Measurements from ENCODE around the gene MACO1.
"Not testable (repeated sequence)": the region's sequence is repeated elsewhere in the genome, so short reads cannot be mapped to it uniquely, and the experiment has no call there.

MACO1 gene, protein sequence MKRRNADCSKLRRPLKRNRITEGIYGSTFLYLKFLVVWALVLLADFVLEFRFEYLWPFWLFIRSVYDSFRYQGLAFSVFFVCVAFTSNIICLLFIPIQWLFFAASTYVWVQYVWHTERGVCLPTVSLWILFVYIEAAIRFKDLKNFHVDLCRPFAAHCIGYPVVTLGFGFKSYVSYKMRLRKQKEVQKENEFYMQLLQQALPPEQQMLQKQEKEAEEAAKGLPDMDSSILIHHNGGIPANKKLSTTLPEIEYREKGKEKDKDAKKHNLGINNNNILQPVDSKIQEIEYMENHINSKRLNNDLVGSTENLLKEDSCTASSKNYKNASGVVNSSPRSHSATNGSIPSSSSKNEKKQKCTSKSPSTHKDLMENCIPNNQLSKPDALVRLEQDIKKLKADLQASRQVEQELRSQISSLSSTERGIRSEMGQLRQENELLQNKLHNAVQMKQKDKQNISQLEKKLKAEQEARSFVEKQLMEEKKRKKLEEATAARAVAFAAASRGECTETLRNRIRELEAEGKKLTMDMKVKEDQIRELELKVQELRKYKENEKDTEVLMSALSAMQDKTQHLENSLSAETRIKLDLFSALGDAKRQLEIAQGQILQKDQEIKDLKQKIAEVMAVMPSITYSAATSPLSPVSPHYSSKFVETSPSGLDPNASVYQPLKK

DNA sequence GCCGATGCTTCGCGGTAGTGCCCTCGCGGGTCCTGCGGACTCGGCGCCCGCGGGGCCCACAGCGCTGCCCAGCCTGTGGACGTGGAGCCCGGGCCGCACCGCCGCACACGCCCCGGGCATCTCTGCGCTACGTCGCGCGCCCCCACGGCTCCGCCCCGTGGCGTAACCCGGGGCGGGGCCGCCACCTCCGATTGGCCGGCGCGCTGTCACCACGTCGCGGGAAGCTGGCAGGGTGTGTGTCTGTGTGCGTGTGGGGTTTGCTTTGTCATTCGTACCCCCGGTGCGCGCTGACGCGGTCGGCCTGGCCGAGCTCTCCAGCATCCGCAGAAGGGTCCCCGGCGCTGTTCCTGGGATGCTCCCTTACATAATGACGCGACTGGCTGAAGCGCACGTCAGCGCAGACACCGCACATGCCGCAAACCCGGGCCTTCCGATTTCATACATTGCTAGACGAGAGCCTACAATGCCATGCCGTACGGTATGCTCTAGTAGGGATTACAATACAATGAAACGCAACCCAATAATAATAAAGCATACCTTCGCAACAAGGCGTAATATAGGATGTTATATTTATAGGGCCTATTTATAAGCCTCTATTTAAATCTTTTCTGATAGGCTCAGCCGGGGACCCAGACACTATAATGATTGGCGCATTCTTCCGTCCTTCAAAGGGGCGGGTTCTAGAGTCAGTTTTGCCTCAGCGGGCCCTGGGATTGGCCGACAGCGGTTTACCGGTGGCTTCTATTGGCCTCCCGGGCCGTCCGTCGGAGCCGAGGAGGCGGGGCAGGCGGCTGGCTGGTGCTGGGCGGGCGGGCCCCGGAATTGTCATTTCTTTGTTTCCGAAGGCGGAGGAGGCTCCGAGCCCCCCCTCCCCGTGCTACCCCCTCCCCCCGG is at the start of gene MACO1:
MACO1 (plus strand) TSS at position 825 of the 894 bp plus-strand sequence. CDS start 202 bp downstream, outside the sequence.
- DNase-seq (ENCODE audit: low spot score) = peak; percentile 97

DNA sequence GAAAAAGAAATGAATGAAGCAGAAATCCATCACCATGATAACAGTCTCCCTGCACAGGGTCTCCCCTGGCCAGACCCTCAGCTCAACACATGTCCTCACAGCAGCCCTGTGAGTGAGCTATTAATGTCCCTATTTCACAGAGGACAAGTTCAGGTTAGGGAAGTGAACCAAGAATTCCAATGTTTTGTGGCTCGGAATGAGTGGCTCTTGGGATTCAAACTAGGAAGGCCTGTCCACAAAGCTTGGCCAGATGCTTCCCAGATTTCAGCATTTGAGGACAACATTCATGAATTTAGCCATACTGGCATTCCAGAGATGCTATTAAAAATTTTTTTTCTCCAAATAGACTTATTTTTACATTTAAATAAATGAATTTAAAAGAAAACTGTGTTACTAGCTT is 48.2 kb upstream of the MACO1 start:
- DNase-seq (ENCODE audit: low spot score) = not testable (repeated sequence)

DNA sequence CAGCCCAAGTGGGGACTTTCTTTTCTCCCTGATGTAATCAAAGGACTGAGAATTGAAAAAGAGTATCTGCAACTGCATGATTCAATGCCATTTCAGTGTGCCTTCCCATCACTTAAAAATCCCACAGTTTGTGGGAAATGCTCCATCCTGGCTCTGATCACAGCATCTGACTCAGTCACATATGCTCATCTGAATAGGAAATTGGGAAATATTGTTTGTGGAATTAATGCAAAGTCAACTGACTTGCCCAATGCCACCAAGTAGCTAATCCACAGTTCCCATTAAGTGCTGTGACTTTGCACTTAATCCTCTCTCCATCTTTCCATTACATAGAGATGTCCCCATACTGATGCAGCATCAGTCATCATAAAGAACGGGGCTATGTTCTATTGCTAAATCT is 47.6 kb upstream of the MACO1 start:
- not testable (repeated sequence) for DNase-seq (ENCODE audit: low spot score)

- not testable (repeated sequence) for DNase-seq (ENCODE audit: low spot score)
These were observed 46.8 kb upstream of the MACO1 start for GRCh38 chr1:25383875-25384274.

DNA sequence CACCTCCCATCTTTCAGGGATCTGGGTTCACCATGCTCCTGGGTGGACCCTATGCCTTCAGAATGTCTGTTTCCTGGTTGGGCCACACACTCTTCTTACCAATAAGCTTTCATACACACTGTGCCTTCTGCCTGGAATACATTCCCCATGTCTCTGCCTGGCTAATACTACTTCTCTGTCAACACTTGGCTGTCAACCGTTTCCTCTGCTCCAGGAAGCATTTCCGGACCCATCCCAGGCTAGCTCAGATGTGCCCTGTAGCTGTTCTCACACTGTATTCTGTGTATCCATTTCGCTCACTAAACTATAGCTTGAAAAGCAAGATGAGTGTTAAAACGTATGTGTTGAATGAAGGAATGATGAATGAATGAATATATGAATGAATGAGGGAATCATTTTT is 43.6 kb upstream of the MACO1 start:
- DNase-seq (ENCODE audit: low spot score) = not testable (repeated sequence)

DNA sequence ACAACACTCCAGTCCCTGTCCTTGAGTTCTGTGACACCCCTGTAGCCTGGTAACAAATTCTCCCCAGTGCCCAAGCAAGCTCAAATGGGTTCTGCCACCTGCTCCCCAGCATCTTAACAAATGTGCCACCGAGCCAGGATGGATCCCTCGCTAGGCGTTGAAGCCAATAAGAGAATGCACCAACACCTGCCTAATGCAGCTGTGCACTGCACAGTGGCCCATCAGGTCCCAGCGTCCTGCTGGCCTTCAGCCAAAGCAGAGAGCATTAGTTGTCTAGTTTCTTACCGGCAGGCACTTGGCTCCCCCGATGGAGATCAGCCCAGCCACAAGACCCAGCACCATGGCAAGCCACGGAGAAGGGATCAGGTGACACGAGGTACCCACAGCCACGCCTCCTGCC is 42.0 kb upstream of the MACO1 start:
- not testable (repeated sequence) for DNase-seq (ENCODE audit: low spot score)

DNA sequence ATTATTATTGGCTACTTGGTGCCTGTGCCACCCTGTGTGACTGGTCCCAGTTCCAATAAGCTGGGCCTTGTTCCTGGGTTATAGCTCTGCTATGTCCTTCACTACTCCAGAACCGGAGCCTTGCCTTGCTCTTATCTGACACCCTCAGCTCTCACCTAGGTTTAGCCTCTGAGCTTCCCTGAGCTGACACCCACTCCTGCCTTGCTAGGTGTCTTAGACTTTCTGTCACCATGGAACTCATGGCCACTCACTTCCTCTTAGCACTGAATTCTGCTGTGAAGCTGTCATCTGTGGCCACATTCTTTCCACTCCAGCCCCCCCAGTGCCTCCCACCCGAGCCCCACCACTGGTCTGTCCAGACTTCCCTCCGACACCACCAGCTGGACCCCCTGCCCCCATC is 41.0 kb upstream of the MACO1 start:
- not testable (repeated sequence) for DNase-seq (ENCODE audit: low spot score)

GRCh38 chr1:25392841-25393240 is 37.9 kb upstream of the MACO1 start:
- no peak for DNase-seq (ENCODE audit: low spot score)

DNA sequence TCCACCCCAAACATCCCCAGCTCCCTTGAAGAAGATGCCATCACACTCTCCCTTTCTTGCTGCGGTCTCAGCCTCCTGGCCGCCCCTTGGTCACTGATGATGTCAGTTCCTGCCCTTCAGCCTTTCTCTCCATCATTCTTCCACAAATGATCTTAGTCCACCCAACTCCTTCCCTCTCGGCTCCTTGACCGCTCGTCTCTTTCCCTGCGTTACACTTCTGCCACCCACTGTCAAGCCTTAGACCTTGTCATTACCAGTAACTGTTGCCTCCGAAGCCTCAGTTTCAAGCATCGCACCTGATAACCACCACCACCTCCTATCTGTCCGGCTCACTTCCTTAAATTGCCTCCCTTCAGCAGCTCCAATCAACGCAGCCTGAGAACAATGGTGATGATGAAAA is 33.1 kb upstream of the MACO1 start:
- DNase-seq (ENCODE audit: low spot score) = not testable (repeated sequence)

- not testable (repeated sequence) for DNase-seq (ENCODE audit: low spot score)
These were observed 32.6 kb upstream of the MACO1 start for GRCh38 chr1:25398079-25398478.

- DNase-seq (ENCODE audit: low spot score) = not testable (repeated sequence)
These were observed 27.5 kb upstream of the MACO1 start for GRCh38 chr1:25402947-25403803.

GRCh38 chr1:25405731-25406305 is 24.9 kb upstream of the MACO1 start:
- not testable (repeated sequence) for DNase-seq (ENCODE audit: low spot score)

GRCh38 chr1:25409641-25410427 is 20.9 kb upstream of the MACO1 start:
- DNase-seq (ENCODE audit: low spot score) = not testable (repeated sequence)

DNA sequence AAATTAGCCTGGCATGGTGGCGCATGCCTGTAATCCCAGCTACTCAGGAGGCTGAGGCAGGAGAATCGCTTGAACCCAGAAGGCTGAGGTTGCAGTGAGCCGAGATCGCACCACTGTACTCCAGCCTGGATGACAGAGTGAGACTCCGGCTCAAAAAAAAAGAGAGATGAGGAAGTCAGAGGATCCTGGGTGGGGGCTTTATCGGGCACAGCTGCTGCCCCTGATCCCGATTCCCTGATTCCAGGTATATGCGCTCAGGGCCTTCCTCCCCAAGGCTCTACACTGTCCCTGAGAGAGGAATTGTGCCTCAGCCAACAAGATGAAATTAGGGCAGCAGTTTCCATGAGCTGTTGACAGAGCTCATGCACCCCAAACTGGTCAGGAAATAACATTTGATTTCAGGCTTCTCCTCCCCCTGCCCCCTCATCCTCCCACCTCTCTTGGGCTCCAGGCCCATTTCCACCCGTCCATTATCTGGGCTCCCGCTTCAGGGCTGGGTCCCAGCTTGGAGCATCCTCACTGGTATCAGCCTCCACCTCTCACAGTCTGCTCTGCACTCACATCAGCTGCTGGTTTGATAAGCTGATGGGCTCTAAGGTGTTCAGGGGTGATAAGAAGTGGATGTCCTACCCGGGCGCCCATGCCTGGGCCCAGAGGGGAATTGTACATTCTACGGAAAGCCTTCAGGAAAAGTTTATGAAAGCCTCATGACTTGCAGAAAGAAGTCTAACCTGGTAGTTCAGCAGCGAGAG is 17.6 kb upstream of the MACO1 start:
- DNase-seq (ENCODE audit: low spot score) = not testable (repeated sequence)

GRCh38 chr1:25414157-25414556 is 16.5 kb upstream of the MACO1 start:
- not testable (repeated sequence) for DNase-seq (ENCODE audit: low spot score)

DNA sequence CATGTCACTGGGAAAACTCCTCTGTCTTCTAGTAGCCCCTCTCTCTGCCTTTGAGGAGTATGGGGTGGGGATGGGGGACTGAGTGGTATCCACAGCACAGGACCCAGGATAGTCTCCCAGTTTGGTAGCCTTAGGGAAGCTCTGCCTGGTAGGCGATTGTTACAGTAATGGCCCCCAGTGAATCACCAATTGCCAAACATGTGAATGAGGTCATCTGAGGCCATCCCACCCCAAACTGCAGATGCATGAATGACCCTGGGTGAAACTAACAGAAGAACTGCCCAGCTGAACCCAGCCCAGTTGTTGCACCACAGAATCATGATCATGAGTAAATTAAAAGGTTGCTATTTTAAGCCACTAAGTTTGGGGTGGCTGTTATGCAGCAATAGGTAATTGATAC is 16.1 kb upstream of the MACO1 start:
- DNase-seq (ENCODE audit: low spot score) = not testable (repeated sequence)

- not testable (repeated sequence) for DNase-seq (ENCODE audit: low spot score)
These were observed 13.4 kb upstream of the MACO1 start for GRCh38 chr1:25417280-25417679.

GRCh38 chr1:25419339-25419738 is 11.4 kb upstream of the MACO1 start:
- not testable (repeated sequence) for DNase-seq (ENCODE audit: low spot score)

GRCh38 chr1:25420715-25421114 is 10.0 kb upstream of the MACO1 start, which contains the start of gene RHCE:
Gene RHCE (minus strand): TSS chr1:25420825. CDS start chr1:25420786, 39 bp downstream.
- DNase-seq (ENCODE audit: low spot score) = not testable (repeated sequence)

Measured in LoVo (cell line).